ENCODE results near the gene NCOA7.

The NCOA7 gene

DNA sequence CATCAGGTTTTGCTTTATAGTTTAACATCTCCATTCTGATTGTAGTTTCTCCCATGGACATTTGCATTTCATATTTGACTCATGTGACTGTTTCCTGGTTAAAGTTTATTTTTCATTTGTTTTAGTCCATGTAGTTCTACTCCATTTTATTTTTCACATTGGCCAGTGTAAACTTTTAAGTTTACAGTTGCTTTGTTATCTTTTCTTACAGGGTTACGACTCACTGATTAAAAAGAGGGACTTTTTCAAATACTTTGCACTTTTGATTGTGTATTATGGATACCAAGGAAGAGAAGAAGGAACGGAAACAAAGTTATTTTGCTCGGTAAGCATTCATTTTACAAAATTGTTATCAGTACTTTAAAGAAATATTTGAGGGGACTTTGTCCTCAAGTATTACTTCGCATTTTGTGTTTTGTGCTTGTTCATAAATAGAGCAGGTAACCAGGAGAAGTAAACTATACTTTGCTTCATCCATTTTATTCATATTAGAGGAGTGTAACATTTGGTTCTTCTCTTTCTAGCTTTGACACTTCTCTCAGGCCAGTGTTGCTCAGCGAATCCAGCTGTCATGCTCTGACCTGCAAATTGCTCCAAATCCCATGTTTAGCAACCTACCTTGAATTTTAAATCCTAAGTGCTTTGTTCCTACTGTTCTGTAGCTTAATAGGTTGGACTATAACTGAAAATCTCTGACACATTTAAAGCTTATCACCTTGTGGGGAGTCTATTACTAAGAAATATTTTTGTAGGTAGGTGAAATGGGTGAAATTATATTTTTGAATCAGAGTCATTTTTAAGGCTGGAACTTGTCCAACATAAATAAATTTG is 24.5 kb downstream of the NCOA7 start:
- no peak for DNase-seq

DNA sequence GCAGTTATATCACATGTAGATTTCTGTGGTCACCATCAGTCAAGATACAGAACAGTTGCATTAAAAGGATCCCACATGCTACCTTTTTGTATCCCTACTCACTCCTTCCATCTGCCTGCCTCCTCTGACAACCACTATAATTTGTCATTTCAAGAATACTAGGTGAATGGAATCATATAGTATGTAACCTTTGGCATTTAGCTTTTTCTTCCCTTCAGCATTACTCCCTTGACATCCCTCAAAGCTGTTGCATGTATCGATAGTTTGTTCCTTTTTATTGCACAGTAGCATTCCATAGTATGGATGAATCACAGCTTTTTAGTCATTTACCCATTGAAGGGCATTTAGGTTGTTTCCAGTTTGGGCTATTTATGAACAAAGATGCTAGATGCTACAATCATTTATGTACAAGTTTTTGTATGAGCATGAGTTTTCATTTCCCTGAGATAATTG is 26.1 kb downstream of the NCOA7 start:
- no peak for DNase-seq

DNA sequence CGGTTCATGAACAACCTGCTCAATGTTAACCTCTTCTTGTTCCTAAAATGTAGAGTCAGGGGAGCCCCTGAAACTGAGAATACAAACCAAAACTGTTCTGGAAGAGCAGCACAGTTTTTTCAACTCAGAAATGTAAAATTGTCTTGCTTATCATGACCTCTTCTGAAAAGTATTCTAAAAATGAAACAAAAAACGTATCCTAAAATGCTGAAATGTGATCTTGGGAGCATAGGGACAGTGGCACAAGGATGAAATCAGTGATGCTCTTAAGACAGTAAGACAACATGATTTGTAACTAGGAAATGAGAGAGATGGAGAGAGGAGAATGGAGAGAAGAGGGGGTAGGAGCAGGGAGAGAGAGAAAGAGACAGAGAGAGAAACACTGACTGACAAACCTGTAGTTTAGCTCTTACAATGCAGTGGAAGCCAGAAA is 27.5 kb downstream of the NCOA7 start:
- DNase-seq = no peak

- no peak for DNase-seq
These were observed 28.1 kb downstream of the NCOA7 start for GRCh38 chr6:125818772-125819260.

GRCh38 chr6:125819535-125820326 is 29.0 kb downstream of the NCOA7 start:
- no peak for DNase-seq

GRCh38 chr6:125821825-125822281 is 31.1 kb downstream of the NCOA7 start:
- DNase-seq = peak; percentile 40

DNA sequence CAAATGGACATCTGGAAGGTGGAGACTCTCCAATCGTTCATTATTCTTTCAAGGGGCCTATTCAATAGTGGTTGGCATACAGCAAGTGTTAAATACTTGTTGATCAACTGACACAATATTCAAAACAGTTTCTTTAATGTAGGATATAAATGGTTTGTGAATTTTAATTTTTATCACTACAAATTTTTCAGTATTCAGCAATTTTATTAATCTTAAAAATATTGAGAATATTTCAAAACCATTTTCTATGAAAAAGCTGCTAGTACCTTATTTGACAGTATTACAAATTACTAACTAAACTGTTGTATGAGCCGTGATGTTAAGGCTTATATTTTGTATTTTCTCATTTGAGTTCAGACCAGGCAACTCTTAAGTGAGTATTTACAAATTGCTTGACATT is 32.4 kb downstream of the NCOA7 start:
- DNase-seq = no peak

GRCh38 chr6:125824946-125825771 is 34.4 kb downstream of the NCOA7 start:
- DNase-seq = no peak

DNA sequence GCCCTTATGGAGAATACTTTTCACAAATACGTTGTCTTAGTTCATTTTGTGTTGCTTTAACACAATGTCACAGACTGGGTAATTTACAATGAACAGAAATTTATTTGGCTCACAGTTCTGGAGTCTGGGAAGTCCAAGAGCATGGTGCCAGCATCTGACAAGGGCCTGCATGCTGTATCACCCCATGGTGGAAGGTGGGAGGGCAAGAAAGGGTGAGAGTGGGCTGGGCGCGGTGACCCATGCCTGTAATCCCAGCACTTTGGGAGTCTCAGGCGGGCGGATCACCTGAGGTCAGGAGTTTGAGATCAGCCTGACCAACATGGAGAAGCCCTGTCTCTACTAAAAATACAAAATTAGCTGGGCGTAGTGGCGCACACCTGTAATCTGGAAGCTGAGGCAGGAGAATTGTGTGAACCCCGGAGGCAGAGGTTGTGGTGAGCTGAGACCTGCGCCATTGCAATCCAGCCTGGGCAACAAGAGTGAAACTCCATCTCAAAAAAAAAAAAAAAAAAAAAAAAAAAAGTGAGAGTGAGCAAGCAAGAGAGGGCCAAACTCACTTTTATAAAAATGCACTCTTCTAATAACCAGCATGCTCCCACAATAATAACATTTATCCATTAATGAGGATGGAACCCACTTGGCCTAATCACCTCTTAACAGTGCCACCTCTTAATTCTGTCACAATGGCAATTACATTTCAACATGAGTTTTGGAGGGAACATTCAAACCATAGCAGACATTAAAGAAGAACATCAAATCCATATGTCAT is 36.1 kb downstream of the NCOA7 start:
- DNase-seq = no peak

DNA sequence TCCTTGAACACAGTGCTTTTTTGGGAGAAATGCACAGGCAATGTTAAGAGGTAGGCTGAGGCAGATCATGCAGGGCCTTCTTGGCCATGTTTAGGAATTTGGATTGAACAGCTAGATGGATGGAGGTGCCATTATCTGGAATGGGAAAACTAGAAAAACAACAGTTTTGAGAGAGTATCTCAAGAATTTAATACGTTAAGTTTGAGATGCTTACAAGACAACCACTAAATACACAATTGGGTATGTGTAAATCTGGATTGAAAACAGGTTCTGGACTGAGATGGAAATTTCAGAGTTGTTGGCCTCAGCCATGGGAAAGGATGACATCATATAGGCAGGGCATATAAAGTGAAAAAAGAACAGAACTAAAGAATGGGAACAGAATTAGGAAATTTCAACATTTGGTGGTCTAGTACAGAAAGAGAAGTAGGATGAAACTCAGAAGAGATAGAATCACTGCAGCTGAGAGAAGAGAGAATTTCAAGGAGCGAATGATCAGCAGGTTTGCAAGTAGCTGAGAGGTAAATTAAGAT is 37.1 kb downstream of the NCOA7 start:
- no peak for DNase-seq

GRCh38 chr6:125828476-125829039 is 37.8 kb downstream of the NCOA7 start:
- no peak for DNase-seq

DNA sequence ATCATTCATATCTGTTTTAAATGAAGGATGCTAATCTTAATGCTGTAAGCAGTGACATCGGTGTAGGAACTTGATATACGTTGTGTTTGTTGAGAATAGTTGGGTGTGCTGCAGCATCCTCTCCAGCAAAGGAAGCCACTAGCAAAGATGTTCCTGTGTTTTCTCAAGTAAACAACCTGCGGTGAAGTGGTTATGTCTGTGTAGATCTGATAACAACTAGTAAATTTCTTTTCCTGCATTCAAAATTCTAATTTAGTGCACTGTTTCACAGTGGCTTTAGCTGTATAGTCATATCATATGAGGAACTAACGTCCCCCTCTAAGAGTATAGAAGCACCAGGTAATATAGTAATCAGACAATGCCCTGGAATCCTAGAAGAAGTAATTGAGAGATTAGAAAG is 38.7 kb downstream of the NCOA7 start:
- DNase-seq = no peak

DNA sequence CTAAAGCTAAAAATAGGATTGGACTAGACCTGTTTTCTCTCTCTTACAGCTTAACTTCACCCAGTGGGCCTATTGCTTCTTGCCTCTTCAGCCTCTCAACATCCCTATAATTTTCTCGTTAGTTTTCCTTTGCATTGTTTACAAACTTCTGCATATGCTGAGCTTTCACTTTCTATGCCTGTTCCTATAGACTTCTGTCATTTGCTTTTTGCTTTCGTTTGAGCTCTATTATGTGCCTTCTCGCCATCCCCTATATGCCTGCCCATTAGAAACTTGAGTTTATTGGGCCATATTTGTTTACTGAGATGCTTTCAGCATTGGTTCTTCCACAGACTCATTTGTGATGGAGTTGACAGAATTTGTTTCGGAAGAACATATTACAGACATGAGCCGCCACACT is 40.9 kb downstream of the NCOA7 start:
- DNase-seq = no peak

DNA sequence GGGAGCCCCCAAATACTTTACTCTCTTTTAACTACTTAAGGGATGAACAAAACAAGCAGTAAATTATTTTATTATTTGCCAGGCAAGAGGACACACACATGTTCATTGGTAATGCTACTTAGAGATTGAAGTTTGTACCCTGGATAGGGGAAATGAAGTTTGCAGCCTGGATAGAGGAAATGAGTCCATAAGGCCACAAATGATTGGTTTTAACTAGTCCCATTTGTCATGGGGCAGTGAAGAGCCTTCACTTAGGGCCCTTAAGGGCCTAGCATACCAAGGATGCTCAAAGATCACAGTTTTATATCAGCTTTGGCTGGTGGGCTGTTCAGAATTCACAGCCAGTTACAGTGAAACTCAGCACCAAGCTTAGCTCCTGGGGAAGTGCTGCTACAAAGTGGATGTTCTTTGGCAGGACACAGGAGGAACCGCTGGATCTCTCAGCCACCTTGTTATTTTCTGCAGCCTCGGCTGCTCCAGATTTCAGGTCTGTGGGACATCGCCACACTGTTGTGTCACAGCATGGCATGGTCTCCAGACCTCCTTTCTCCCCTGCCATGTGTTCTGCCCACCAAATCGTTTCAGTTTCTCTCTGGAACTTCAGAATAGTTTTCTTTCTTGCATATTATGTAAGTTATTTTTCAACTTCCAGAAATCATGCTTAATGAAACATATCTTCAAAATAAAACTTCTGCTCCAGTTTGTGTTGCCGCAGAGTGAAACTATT is 41.8 kb downstream of the NCOA7 start:
- DNase-seq = no peak

- DNase-seq = no peak
These were observed 43.6 kb downstream of the NCOA7 start for GRCh38 chr6:125834348-125834747.

DNA sequence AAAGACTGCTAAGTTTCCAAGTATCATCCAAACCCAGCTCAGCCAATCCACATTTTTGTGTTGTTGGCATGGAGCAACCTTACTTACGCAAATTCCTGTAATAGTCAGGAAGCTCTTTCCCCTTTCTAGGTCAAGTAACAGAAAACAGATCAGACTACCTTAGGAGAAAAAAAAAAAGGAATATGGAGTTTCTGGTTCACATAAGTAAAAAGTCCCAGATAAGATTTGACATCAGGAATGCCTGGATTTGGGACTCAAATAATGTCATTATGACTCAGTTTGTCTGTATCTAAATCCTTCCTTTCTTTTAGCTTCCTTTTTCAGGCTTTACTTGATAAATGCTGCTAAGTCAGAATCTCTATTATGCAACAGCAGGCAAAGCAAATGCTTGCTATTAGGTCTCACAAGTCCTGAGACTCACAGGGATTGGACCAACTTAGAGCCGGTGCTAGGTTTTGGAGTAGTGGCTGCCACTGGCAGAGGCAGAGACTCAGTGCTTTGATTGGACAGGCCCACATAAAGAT is 44.5 kb downstream of the NCOA7 start:
- peak; percentile 33 for DNase-seq

DNA sequence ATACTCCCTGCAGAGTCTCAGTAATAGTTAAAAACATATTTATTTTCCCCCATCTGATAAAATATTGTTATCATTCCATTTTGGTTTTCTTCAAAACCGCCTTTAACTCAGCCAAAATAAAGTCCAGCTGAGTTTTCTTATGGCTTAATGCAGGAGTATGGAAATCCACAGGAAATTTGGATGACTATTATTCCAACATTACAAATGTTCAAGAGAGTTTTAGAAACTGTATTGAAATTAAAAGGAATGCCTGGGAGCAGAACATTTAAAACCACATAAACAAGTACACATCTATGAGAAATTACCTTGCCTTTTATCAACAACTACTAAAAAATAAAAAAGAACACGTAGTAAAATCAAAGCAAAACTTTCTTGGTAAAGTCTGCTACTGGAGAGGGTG is 45.7 kb downstream of the NCOA7 start:
- no peak for DNase-seq

GRCh38 chr6:125839471-125839870 is 48.7 kb downstream of the NCOA7 start:
- peak; percentile 33 for DNase-seq

- DNase-seq = no peak
These were observed 49.1 kb downstream of the NCOA7 start for GRCh38 chr6:125839879-125840278.

GRCh38 chr6:125841356-125842090 is 50.8 kb downstream of the NCOA7 start:
- DNase-seq = no peak

Measured in midbrain (tissue), 1 donor.